Medulla oblongata (tissue), 1 donor: ENCODE measurements around the gene DAB1.
A peak's percentile ranks its signal among the peaks of the same experiment; 100 is the strongest.

Source experiments
- DNase-seq: peaks from one replicate; pipeline ENCODE4 v3.0.0-alpha.2; 2015; ENCODE audit errors: extremely low spot score

The DAB1 gene

DNA sequence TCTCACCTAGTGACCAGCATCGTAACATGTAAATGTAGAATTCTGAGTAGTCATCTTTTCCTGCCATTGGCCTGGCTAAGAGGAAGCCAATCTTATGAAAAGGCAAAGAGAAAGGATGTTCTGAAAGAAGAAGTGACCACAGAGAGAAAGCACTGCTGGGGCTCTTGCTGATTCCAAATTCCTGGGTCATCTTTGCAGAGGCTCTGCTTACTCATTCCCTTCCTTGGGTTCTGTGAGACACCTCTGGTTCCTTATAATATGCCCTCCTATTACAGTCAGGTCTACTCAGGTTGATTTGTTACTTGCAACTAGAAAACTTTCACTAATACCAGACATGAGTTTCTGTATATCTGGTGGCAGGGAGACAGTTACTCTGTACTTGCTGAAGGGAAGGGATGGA is 259.3 kb downstream of the DAB1 start:
- no peak for DNase-seq

DNA sequence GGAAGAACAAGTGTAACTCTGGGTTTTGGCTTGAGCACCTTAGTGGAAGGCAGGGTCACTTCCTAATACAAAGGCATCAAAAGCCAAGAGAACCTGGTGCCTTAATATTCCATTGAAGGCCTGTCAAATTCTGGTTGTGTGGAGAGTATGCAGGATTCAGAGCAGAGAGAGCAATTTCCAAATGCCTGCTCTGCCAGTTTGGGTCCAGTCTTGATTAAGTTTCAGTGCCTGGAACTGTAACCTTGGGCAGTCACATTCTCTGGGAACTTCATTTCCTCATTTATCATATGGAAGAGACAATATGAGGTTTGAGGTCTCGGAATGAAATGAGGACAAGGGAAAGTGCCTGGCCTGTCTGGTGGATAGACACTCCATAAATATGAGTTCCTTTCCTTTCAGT is 260.1 kb downstream of the DAB1 start:
- DNase-seq: no peak

DNA sequence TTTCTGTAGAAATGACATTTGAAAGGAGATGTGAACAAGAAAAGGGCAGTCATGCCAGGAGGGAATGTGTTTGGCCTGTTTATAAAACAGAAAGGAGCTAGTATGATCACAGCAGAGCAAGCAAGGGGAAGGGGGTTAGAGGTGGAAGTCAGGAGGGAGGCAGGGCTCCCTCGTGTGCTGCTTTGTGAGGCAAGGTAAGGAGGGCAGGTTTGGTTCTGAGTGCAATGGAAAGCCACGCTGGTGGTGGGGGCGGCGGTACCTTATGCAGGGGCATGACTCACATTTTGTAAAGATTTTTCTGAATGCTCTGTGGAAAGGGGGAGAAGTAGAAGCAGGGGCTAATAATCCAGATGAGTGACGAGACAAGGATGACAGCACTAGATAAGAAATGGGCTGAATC is 260.5 kb downstream of the DAB1 start:
- DNase-seq: peak; percentile 6

DNA sequence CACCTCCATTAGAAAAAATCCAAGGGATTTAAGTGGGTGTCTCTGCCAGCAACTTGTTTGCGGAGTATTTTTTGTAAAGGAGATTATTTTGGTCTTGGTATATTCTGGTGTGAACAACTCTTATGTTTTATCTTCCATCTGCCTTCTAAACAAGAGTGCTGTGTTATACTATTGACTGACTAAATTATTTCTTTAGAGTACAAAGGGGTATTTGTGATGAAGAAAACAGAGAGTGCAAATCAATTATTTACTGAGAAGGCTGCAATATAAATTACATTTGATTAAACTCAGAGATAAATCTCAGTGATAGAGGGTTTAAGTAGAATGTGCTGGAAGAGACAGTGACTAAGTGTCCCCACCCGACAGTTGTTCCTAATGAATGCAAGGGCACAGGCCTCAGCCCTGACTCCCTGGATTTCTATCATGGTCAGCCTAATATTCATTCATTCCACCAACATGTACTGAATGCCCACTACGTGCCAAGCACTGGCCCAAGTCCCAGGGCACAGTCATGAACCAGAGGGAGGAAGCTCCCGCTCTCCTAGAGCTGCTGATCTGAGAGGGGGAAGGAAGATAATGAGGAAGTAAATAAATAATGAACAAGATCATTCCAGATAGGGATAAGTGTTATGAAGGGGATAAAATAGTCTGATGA is 261.1 kb downstream of the DAB1 start:
- DNase-seq: peak; percentile 70

DNA sequence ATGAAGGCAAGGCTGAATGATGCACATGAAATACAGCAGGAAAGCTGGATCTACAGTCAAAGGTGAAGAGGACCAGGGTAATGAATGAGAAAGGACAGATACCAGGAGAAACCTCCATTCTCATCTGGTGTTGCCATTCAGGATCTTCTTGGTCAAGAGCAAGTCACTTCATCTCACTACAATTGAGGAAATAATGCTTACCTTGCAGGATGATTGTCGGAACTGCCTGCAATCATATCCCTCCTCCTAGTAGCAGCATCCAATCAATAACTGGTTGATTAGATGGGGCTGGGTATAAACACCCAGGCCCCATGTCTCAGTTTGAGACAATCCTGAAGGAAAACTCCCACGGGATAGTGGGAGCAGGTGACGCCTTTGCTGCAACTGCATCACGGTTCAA is 263.3 kb downstream of the DAB1 start:
- DNase-seq: no peak

DNA sequence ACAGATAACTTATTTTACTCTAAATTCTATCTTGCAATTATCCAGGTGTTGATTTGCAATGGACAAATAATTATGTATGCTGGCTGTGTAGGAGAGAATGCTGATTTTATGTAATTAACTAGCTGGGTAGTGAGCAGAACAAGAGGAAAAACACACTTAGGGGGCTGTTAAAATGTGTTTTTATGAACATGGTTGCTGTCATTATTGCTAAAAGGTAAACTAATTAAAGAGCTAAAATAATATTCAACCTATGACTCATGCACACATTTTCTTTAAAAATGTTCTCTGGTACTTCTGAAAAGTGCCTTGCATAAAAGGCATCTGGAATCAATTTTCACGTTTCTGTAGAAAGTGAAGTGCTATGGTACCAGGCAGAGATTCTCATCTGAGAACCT is 265.3 kb downstream of the DAB1 start:
- no peak for DNase-seq

DNA sequence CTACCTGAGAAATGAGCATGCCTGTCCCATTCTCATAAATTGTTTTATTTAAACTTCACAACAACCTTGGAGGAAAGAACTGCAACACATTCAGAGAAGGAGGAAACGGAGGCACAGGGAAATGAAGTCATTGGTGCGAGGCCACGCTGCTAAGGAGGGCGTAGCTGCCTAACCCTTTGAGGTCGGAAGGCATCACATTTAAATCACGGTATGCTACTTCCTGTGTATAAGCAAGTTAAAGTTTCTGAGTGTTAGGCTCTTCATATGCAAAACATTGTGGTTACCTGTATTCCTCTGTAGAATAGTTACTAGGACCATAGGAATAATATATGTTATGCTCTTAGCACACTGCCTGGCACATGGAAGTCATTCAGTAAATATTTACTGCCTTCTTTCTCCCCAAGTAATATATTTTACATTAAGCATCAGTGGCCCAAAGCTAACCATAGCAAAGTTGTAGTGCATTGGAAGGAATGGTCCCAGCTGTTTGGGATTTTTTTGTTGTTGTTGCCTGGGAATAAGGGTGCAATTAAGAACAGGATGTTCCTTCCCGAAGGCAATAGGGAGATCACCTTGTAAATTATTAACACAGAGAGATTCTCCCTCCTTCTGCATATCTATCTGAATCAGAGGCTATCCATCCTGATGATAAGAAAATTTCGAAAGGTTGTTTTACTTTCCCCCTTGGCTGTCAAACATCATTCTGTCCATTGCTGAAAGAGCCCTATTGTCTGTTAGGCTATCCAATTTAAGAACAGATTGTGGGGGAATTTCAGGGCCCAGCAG is 265.8 kb downstream of the DAB1 start:
- no peak for DNase-seq

DNA sequence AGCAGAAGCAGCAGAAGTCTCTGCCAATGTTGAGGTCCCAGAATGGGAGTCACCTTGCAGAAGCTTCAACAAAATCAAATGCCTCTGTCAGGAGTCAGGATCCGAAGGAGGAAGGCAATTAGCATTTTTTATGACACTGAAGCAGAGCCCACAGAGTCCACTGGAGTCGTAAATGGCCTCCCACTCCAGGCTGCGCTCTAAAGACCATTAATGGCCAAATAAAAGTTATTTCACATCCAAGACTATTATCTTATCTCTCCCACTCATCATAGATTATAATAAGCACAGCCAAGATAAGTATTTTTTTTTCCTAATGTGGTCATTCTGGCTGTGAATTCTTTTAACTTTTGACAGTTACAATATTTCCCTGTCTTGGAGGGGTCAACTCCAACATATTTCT is 267.0 kb downstream of the DAB1 start:
- no peak for DNase-seq

DNA sequence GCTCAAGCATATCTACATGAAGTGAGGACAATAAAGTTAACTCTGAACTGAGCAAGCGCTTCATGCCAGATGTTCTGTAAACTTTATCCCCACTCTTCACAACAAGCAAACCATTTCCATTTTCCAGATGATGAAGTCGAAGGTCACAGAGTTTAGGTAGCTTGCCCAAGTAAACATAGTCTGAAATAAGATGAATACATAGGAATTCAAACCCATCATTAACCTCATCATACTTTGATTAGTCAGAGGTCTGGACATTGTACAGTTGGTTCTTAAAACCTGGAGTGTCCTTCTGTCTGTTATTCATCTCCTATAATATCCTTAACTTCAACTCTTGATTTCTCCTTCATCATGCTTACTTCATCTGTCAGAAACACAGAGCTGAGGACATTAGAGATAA is 277.8 kb downstream of the DAB1 start:
- no peak for DNase-seq

DNA sequence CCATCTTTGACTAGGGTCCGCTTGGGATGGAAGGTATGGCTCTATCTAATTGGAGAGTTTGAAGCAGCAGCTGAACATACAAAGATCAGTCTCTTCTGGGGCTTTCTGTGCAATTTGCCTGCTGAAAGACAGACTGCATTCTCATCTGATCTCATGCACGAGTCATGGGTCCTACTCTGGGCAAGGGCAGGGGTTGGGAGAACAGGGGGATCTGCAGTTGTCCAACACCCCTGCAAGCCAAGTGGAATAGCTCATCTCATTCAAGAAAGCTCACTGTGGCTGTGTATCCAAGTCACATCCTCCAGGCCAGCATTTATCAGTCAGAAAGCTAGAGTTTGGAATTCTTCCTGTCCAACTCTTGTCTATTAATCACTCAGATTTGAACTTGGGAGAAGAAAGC is 280.9 kb downstream of the DAB1 start:
- no peak for DNase-seq

DNA sequence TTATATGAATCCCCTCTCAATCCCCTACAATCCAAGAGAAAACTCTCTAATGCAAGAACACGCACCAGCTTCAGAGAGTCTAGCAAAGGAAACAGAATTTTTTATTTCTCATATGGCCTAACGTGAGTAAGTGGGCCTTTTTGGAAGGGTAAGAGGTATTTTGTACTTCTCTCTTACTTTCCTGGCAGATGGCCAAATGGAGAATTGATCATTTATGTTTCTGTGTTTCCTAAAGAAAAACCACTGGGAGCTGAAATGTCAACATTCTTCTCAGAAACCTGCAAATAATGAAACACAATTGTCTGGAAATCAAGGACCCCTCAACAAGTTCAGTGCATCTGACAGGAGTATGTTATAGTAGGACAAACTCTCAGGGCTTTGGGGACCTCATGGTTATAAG is 281.7 kb downstream of the DAB1 start:
- no peak for DNase-seq

DNA sequence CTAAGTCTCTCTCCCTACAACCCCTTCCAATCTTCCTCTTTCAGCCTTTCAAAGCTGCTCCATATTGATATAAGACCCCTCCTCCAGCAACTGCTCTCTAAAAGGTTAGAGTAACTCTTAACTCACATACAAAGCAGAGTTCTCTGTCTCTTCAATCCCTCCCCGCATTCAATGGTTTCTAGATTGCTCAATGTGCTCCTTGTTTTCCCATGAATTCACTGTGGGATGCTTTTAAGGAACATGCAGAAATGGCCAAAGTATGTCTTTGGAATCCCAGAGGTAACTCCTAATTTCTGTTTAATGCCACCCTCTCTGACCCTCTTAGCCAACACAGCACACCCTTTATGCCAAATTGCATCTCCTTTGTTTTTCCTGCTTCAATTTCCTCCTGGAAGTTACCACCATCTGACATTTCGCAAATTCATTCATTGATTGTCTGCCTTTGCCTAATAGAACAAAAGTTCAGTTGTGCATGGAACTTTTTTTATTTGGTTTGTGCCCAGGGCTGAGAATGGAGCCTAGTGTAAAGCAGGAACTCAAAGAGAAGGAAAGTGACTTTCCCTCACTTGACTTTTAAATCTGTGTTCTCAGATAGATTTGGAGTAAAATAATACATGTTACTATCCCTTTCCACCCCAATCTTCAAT is 285.3 kb downstream of the DAB1 start:
- DNase-seq: peak; percentile 25

DNA sequence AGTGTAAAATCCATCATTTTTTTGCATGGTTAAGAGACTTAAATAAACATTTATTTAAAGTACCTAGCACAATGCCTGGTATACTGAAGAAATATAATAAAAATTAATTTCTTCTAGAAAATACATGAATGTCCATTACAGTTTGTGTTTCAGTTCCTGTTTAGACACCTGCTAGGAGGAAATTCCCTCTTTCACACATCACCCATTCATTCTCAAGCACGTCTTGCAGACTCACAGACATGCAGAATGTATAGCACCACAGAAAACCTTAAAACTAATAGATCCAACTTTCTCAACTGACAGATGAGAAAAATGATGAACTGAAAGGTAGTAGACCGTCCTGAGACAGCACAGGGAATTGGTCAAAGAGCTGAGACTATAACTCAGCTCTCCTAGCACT is 285.9 kb downstream of the DAB1 start:
- no peak for DNase-seq

DNA sequence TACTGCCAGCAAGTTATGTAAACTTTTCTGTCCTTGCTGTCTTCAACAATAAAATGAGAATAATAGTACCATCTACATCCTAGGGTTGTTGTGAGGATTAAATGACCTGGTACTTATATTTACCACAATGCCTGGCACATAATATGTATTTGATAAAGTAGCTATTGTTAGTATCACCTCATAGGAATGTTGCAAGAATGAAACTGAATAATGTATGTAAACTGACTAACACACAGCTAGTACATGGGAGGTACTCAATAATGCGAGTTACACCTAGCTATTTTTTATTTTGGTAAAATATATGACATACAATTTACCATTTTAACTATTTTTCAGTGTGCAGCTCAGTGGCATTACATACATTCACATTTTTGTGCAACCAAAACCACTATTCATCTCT is 289.1 kb downstream of the DAB1 start:
- no peak for DNase-seq

DNA sequence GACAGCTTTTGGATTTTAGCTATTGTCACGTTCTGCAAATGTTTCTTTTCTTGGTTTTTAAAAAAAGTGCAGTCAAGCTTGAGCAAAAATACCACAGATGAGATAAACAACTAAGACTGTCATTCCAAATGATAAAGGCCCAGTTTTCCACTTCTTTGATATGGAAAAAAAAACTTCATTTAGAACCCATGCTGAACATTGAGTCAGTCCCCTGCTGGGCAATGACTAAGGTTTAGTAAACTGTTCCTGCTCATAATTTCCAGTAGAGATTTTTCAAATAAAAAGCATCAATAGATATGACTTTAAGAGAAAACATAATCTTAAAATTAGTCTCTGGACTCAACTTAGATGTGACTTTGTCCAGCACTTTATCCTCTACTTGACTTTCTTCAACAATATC is 290.2 kb downstream of the DAB1 start:
- no peak for DNase-seq

DNA sequence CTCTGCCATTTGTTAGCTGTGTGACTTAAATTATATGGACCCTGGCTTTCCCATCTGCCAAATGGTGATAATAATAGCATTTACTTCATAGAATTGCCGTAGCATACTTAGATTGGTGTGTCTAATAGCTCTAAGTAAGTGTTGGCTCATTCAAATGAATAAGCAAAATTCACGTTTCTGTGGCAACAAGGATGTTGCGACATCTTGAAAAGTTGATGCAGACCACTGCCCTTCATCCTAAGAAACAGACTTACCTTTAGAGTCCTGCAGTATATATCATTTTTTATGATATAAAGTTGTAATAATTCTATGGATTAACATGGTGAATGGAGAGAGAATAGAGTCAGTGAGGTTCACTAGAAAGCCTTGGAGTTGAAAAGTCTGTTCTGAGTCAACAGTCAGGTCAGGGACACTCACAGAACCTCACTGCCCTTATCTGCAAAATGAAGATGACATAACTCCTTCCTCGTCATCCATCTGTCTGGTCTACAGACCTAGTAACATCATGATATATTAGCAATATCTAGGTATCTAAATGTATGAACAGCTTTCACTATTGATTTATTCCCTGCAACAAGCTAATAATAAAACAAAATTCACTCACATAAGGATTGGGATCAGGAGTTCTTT is 290.8 kb downstream of the DAB1 start:
- DNase-seq: no peak

DNA sequence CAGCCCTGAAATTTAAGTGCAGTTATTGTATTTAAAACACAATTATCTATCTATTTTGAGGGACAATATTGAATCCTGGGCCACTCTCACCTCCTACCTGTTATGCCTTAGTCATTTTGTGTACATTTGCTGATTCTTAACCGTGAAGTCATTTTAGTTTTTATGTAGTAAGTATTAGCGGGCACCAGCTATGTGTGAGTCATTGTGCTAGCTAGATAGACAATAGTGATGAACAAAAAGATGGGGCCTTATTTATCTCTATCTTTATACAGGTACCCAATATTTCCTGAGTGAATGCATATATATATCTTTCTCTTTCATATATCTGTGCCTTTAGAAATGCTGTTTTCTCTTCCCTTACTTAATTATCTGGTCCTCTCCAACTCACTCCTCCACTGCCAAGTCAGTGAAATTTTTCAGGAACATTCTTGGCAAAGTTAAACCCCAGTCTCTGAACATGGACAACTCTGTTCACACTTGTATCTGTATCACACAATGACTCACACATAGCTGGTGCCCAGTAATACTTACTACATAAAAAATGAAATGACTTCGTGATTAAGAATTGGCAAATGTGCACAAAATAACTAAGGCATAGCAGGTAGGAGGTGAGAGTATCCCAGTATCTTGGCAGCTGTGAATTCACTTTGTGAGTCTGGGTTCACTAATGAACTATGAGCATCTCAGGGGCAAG is 292.0 kb downstream of the DAB1 start:
- DNase-seq: no peak

DNA sequence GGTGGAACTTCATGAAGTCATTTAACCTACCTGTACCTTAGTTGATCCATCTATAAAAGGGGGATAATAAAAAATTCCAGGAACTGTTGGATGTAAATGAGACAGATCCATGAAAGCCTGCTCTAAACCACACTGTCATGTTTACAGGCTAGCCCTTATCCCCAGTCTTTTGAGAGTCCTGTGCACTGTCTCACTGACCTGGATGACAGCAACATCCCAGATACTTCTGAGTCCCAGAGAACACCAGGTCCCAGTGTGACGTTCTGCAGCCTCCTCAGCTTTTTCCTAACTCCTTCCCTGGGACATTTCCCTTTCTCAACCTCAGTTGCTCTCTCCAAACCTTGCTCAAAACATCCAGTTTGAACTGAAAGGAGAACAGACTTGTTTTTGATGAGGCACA is 292.6 kb downstream of the DAB1 start:
- no peak for DNase-seq

DNA sequence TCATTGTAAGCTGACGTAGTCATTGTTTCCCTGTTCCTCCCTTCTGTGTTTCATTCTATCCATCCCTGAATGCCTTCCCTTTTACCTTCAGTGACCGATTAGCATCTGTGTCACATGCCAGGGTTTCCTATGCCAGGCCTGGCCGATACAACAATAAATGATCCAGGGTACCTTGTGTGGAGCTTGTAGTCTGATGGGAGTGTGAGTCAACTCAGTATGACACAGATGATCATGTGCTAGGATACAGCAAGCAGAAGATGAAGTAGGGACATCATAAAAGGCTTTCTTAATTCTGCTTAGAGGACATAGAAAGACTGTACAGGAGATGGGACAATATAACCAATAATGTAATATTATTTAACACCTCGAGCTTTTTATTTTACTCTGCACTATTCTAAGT is 294.0 kb downstream of the DAB1 start:
- no peak for DNase-seq

DNA sequence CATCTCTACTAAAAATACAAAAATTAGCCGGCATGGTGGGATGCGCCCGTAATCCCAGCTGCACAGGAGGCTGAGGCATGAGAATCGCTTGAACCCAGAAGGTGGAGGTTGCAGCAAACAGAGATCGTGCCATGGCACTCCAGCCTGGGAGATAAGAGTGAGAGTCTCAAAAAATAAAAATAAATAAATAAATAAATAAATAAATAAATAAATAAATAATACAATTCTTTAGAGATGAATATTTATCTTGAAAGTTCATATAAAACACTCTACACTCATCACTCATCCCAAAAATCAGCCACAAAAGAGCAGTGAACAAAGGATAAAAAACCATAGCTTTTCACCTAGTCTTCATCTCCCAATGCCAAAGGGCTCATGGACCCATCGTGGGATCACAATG is 295.9 kb downstream of the DAB1 start:
- DNase-seq: no peak

DNA sequence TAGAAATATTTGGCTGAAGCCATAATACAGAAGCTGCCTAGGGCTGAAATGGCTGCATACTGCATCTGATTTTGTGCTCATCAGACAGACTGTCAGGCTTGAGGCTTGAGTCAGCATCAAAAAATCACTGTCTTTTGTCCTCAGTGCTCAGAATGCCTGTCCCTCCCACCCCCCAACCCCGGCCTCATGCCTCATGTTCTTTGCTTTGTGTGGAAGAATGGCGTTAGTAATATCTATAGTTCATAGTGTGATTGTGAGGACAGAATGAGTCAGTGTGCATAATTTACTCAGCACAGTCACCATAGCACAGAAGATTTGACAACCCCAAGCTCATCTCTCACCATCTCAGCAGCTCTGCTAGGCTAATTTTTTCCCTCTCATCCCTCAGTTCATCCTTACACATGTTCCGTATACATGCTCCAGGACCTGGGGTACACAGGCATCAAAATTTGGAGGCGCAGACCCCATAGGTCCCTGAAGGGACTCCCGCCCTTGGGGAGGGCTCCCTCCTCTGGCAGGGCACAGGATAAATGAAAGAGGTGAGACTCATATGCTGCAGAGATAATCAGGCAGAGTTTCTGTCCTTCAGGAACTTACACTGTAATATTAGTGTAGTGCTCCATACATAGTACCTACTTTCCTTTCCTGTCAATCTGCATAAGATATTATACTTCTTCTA is 299.0 kb downstream of the DAB1 start:
- no peak for DNase-seq

DNA sequence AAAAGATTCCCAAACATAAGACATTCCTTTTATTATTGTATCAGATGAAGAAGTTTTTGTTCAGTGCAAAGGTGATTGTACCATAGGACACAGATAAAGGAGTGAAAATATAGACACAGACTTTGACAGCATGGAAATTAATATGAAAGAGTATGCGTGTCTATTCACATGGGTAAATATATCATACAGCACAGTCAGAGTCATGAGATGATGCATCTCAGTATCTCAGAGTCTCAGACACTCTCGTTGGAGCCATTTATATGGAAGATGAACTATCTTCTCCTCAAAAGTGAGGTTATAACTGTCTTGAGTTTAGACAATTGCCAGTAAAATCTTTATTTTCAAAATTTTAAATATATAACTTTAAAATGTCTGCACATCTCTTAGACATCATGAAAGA is 299.7 kb downstream of the DAB1 start:
- no peak for DNase-seq
